HFFc6 (cell line): ENCODE data around the gene CAPN12. TPM values are rescaled to one million over a fixed set of nuclear protein-coding genes. Genes with fewer than 3 reads are reported as not detected.

Experiments used
- DNase-seq: peaks from one replicate; pipeline ENCODE4 v3.0.0-alpha.2; 2018
- H3K27ac Mint-ChIP-seq: 2 replicates; pipeline ENCODE4 v1.8.0; 2020; ENCODE audit warnings: mild to moderate bottlenecking, mixed read lengths
- H3K27me3 Mint-ChIP-seq: 2 replicates; pipeline ENCODE4 v1.8.0; 2021; ENCODE audit warnings: mild to moderate bottlenecking, moderate library complexity, mixed read lengths; ENCODE audit not compliant: insufficient read depth
- H3K36me3 Mint-ChIP-seq: 2 replicates; pipeline ENCODE4 v1.8.0; 2021; ENCODE audit warnings: low read depth, mixed read lengths
- H3K4me1 Mint-ChIP-seq: 2 replicates; pipeline ENCODE4 v1.8.0; 2020; ENCODE audit warnings: low read depth, mixed read lengths
- H3K4me3 Mint-ChIP-seq: 2 replicates; pipeline ENCODE4 v1.8.0; 2020; ENCODE audit warnings: mild to moderate bottlenecking, moderate library complexity, mixed read lengths
- H3K9me3 Mint-ChIP-seq: 2 replicates; pipeline ENCODE4 v1.8.0; 2020; ENCODE audit warnings: mild to moderate bottlenecking, mixed read lengths
- total RNA-seq, 6 experiments: library from RNA; stranded (reverse); fragmentation: NEBNext Ultra II Directional; extraction: Animal tissue kit (Norgen Biotek cat#: 25700); gene quantifications; 2 replicates in 1 of 6; 3 replicates in 5 of 6; pipeline ENCODE4 v1.2.3, GENCODE V29; 2021
- TF ChIP-seq, protein P1 (sequence below): fragments of 200-600 bp; sonication (generic); IDR thresholded peaks from 2 replicates; pipeline ENCODE4 v1.5.0; 2021; ENCODE audit warnings: antibody characterized with exemption, mild to moderate bottlenecking

The CAPN12 gene
- total RNA-seq, 6 experiments from 2014 or later: 0.09 to 0.45 (median 0.19) TPM

DNA sequence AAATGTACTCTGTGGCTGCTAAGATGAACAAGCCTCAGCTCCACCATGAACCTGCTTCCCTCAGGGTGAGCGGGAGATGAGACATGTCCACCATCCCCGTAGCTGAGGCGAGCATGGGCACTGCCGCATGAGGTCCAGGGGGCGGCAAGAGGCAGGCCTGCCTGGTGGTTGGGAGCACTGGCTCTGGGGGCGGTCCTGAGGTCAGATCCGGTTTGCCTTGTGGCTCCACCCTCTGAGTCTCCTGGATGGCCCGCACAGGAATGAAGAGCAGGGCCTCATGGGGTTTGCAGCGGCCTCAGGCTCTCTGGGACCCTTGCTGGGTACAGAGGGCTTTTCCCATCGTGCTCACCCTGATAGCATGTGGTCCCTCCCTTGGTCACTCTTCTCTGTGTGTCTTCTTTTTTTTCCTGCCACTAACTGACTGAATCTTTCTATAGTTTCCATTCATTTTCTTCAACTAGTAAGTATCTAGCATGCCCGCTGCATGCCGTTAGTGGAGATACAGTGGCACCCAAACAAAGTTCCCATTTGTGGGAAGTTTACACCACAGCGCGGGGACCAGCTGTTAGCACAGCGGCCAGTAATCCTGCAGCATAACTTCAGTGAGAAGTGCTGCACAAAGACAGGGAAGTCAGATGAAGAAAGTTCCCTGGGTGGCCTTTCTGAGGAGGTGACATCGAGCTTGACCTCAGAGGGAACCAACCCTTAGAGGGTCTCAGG is 37.3 kb downstream of the CAPN12 start:
- Mint-ChIP-seq H3K36me3 (peaks cover 50% of the 10 kb centered on the region), H3K27ac (peak overlapping the region; percentile 89; the same call in 1 of the 2 replicates), H3K4me1 (peaks cover 45% of the 10 kb centered on the region), H3K4me3 (no peak overlapping the region; the same call in 1 of the 2 replicates), H3K27me3 (peaks cover 56% of the 10 kb centered on the region), H3K9me3 (peaks cover 5% of the 10 kb centered on the region)
- TF ChIP-seq, protein P1, sequence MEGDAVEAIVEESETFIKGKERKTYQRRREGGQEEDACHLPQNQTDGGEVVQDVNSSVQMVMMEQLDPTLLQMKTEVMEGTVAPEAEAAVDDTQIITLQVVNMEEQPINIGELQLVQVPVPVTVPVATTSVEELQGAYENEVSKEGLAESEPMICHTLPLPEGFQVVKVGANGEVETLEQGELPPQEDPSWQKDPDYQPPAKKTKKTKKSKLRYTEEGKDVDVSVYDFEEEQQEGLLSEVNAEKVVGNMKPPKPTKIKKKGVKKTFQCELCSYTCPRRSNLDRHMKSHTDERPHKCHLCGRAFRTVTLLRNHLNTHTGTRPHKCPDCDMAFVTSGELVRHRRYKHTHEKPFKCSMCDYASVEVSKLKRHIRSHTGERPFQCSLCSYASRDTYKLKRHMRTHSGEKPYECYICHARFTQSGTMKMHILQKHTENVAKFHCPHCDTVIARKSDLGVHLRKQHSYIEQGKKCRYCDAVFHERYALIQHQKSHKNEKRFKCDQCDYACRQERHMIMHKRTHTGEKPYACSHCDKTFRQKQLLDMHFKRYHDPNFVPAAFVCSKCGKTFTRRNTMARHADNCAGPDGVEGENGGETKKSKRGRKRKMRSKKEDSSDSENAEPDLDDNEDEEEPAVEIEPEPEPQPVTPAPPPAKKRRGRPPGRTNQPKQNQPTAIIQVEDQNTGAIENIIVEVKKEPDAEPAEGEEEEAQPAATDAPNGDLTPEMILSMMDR: no peak
- no peak for DNase-seq

DNA sequence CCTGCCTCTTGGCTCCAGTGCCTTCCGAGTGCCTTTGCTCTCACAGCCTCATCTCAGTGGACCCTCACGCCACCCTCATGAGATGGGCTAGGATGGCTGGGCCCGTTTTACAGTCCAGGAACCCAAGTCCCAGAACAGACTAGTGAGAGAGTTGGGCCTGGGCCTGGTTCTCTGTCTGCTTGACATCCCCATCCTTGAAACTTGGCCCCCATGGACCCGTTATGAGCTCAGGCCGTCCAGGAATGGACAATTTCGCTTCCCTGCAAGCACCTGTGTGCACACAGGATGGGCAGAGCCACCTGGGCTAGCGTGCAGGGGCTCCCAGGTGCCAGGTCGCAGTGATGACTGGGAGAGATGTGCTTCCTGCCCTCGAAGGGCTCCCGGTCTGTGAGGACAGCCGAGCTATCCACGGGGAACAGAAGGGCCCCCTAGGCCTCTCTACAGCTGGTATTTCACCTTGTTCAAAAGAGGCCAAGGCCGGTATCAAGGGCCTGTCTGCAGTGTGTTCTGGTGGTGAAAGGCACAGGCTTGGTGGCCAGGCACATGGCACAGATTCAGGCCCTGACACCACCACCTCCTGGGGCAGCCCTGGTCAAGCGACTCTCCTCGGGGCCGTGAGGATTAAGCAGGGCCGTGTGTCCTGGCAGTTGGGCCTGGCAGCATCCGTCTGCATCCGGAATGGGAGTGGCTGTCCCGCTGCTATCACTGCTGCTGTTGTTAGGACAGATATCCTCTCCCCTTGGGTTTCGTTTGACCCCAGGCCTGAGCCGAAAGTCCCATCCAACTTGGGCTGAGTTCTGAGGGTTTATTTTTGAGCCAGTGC is 38.9 kb downstream of the CAPN12 start:
- no peak overlapping the region for H3K4me3 Mint-ChIP-seq
- peak overlapping the region; percentile 64 for H3K27ac Mint-ChIP-seq
- peaks cover 29% of the 10 kb centered on the region for H3K4me1 Mint-ChIP-seq
- H3K9me3 Mint-ChIP-seq: no peaks in the 10 kb centered on the region; the same call in 1 of the 2 replicates
- TF ChIP-seq, protein P1: no peak
- H3K27me3 Mint-ChIP-seq: peaks cover 47% of the 10 kb centered on the region
- H3K36me3 Mint-ChIP-seq: peaks cover 41% of the 10 kb centered on the region
- no peak for DNase-seq

DNA sequence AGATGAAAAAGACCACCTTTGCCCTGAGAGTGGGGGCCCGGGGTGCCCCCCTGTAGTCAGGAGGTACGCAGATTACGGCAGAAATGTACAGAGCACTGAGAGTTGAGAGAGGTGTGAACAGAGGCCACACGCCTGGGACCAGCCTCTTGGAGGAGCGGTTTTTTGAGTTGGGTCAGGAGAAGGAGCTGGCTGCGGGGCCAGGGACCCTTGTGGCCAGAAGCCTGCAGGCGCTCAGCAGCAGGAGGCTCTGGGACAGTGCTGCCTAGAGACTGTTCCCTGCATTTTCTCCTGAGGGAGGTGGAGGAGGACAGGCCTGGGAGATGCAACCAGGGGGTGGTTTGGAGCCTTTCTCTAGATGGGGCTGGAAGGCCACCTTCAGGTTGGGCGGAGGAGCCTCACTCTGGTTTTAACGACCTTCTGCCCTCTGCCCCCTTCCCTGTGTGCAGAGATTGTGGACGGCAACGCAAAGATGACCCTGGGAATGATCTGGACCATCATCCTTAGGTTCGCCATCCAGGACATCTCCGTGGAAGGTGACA is 39.7 kb downstream of the CAPN12 start:
- Mint-ChIP-seq H3K27ac (peak overlapping the region; percentile 27; the same call in 1 of the 2 replicates), H3K36me3 (peaks cover 42% of the 10 kb centered on the region), H3K27me3 (peaks cover 49% of the 10 kb centered on the region), H3K4me1 (peaks cover 22% of the 10 kb centered on the region), H3K4me3 (no peak overlapping the region), H3K9me3 (no peaks in the 10 kb centered on the region; the same call in 1 of the 2 replicates)
- TF ChIP-seq, protein P1: 0 out of 2 replicates have a peak, but pooled peaks have one; percentile 9
- DNase-seq: no peak

DNA sequence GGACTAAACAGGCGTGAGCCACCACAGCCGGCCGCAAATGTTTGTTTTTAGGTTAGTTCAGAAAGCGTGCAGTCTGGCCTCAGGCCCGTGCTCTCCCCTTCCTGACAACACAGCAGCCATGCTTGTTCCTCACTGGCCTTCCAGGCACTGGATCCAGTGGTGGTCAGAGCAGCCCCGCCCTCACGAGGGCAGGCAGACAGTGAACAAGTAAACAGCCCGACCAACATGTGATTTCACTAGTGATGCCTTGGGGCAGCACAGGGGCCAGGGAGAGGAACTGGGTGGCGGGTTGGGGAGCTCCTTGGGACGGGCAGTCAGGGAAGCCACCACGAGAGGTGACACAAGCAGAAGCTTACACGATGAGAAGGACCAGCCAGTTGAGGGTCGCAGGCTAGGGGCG is 40.8 kb downstream of the CAPN12 start:
- Mint-ChIP-seq H3K27ac (peak overlapping the region; percentile 42), H3K4me1 (peaks cover 20% of the 10 kb centered on the region), H3K27me3 (peaks cover 52% of the 10 kb centered on the region), H3K9me3 (no peaks in the 10 kb centered on the region; the same call in 1 of the 2 replicates), H3K4me3 (no peak overlapping the region; the same call in 1 of the 2 replicates), H3K36me3 (peaks cover 43% of the 10 kb centered on the region)
- TF ChIP-seq, protein P1: no peak
- DNase-seq: no peak

DNA sequence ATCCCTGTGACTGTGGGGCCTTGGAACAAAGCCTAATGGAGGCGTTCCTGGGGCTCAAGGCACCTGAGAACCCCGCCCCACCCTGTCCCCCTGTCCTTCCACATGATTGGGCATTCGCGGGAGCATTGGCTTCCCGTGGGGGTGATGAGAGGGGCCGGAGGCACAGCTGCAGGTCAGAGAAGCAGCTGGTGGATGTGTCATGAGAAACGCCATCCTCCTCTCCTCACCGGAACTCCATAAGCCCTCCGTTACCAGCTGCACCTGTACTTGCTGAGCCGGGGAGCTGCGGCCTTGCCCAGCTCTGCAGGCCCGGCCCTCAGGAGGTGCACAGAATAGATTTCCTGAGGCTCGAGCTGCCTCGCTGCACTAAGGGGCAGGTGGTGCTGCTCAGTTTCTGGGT is 42.0 kb downstream of the CAPN12 start:
- Mint-ChIP-seq H3K27ac (no peak overlapping the region), H3K4me1 (peaks cover 19% of the 10 kb centered on the region), H3K4me3 (no peak overlapping the region), H3K9me3 (no peaks in the 10 kb centered on the region; the same call in 1 of the 2 replicates), H3K36me3 (peaks cover 45% of the 10 kb centered on the region), H3K27me3 (peaks cover 53% of the 10 kb centered on the region)
- TF ChIP-seq, protein P1: no peak
- DNase-seq: no peak
